NCI-H1436 treated with DMSO at 0.1 percent for 48 hours (cell line): ENCODE results near the gene DVL3.

Experiments
- DNase-seq: peaks from one replicate; lab custom pipeline; 2025; lab: John Stamatoyannopoulos, UW

Gene DVL3

DNA sequence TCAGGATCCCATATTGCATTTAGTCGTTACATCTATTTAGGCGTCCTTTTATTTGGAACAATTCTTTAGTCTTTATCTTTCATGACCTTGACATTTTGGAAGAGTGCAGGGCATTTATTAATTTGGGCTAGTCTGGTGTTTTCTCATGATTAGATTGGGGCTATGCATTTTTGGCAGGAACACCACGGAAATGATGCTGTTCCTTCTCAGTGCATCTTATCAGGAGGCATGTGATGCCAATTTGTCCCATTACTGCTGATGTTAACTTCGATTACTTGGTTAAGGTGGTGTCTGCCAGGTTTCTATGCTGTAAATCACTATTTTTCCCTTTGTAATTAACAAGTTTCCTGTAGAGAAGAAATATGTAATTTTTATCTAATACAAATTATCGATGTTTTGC lies 56.1 kb downstream of the DVL3 start:
- no peak for DNase-seq

DNA sequence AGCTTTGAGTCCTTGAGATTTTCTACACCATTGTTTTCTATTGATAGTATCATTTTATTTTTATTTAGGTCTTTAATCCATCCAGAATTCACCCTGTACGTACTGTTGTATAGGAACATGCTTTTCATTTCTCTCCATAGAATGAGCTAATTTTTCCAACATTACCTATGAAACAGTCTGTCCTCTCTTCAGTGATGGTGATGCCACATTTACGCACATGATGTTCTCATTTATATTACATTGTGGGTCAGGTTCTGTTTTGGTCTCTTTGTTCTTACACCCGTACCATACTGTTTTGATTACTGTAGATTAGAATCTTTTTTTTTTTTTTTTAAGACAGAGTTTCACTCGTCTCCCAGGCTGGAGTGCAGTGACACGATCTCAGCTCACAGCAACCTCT lies 56.5 kb downstream of the DVL3 start:
- DNase-seq = no peak

GRCh38 chr3:184218814-184219213 lies 63.6 kb downstream of the DVL3 start:
- DNase-seq = no peak

DNA sequence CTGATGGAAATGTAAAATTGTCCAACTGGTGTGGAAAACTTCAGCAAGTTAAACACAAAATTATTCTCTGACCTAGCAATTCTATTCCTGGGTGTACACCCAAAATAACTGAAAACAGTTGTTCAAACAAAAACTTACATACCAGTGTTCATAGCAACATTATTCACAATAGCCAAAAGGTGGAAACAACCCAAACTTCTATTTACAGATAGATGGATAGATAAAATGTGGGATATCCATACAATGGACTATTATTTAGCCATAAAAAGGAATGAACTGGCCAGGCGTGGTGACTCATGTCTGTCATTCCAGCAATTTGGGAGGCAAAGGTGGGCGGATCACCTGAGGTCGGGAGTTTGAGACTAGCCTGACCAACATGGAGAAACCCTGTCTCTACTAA lies 67.3 kb downstream of the DVL3 start:
- DNase-seq = no peak
